Stimulated activated CD8-positive, alpha-beta memory T cell treated with anti-CD3 and anti-CD28 coated beads, Interleukin-12 subunit alpha, Interleukin-12 subunit beta, amount 100 ng/mL, for 4 hours (primary cell): ENCODE data around the gene CYYR1.

Experiments
- DNase-seq: peaks from one replicate; pipeline ENCODE4 v3.0.0-alpha.2; 2020; ENCODE audit warnings: low read depth

The CYYR1 gene

DNA sequence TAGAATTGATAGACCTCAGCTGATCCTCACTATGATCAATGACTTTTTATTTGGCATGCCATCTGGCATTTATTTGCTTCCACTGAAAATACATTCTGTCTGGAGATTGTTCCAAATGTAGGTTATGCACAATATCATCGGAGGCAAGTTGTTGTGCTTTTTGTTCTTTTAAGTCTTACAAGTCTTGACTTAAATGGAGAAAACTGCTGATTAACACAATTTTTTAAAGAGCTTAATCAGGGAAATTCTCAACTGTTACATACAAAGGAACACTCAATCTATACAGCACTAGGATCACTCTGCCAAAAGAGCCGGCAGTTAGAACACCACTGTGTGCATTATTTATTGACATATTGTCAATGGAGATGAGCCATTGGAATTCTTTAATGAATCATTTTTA, 19.2 kb downstream of the CYYR1 start:
- DNase-seq, result no peak

DNA sequence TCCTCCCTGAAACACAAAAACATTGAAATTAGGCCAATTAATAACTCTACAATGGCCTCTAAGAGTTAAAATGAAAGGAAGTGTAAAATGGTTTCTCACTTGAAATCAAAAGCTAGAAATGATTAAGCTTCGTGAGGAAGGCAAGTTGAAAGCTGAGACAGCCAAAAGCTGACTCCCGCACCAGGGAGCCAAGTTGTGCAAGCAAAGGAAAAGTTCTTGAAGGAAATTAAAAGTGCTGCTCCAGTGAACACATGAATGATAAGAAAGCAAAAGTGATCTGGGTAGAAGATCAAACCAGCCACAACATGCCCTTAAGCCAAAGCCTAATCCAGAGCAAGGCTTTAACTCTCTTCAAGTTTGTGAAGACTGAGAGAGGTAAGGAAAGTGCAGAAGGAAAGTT, 22.8 kb downstream of the CYYR1 start:
- DNase-seq, result no peak

- no peak for DNase-seq
These were observed 26.5 kb downstream of the CYYR1 start for GRCh38 chr21:26546446-26547097.

DNA sequence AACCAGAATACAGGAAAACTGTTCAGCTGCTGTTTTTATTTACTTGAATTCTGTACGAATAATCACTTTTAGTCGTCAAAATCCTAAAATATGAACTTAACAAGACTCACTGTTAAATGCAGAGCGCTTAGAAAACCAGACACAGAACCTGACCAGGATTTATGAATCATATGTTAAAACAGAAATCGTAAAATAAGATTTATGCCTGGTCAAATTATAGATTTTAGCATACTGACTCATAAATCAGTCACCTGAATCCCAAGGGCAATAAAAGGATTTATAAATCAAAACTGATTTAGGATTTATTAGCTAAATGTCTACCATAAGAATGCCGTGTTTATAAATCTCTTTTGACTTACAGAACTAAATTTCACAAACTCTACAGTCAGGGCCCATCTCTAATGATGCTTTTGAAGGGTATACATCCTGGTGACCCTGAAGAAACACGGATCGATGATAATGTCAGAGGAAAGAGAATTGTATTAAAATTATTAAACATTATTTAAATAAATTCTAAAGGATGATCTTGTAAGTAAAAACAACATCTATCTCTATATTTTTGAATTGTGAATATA, 28.8 kb downstream of the CYYR1 start:
- no peak for DNase-seq

DNA sequence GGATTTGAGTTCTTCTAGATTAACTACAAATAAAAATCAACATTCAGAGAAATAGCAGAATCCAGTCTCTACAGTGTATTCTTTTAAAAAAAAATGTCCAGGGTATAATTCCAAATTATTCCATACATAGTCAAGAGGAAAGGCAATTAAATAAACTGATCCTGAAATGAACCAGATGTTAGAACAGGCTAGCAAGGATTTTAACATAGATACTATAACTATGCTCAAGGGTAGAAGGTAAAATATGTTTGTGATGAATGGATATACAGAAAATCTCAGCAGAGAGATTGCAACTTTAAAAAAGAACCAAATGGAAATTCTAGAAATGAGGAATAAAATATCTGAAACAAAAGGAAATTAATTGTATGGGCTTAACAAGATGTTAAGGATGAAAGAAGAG, 32.4 kb downstream of the CYYR1 start:
- no peak for DNase-seq

DNA sequence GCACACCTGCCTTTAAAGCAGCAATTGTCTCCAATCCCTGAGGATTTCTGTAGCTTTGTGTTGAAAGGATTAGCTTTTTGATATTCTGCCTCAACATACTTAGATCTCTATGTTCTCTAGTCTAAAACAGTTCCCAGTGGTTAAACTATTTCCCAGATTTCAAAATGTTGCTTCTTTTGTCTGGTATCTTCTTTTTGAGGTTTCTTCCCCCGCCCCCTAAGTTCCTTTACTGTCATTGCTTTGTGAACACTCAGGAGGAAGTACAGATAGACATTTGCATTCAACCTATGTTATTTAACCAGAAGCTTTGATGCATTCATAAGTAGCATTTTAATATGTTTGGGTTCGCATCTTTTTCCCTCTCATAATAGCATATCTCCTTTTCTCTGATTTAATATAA, 33.5 kb downstream of the CYYR1 start:
- no peak for DNase-seq

GRCh38 chr21:26534517-26534916, 38.6 kb downstream of the CYYR1 start:
- DNase-seq, result no peak

- DNase-seq, result no peak
These were observed 40.9 kb downstream of the CYYR1 start for GRCh38 chr21:26532208-26532607.

DNA sequence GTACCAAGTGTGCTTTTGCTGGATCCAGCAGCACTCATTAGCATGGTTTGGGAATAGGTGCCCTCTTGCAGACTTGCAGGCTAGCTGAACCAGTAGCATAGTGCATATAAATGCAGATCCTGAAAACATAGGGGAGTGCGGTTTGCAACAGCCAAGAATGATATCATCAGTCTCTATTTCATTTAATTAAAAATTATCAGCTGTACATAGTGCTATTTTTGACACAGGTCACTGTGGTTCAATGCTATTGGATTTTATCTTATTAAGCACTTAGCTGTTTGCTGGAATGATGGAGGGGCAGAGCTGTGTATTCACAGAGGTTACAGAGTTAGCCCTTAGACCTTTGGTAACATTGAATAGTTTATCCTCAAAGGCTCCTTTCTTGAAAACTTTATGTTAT, 43.6 kb downstream of the CYYR1 start:
- DNase-seq, result no peak

- DNase-seq, result no peak
These were observed 44.2 kb downstream of the CYYR1 start for GRCh38 chr21:26528882-26529281.

- no peak for DNase-seq
These were observed 50.4 kb downstream of the CYYR1 start for GRCh38 chr21:26522704-26523103.

DNA sequence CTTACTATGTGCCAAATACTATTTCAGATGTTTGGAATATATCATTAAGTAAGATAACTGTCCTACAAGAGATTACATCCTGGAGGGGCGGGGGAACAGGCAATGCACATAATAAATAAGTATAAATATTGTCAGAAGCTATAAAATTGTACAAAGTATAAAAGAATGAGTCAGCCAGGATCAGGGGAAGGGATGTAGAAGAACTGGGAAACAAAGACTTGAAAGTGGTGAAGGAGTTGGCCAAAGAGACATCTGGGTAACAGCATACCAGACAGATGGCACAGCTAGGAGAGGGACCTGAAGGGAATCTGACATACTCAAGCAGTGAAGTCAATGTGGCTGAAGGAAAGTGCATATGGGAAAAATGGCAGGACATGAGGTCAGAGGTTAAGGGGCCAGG, 53.9 kb downstream of the CYYR1 start:
- no peak for DNase-seq

DNA sequence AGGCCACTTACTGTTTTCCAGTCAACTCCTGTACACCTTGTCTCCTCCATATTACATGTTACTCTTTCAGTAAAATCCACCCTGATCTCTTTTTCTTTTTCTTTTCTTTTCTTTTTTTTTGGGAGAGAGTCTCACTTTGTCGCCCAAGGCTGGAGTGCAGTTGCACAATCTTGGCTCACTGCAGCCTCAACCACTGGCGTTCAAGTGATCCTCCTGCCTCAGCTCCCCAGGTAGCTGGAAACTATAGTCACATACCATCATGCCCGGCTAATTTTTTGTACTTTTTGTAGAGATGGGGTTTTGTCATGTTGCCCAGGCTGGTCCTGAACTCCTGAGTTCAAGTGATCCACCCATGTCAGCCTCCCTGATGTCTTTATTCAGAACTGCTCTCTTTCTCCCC, 57.8 kb downstream of the CYYR1 start:
- DNase-seq, result no peak

- no peak for DNase-seq
These were observed 59.9 kb downstream of the CYYR1 start for GRCh38 chr21:26513212-26513611.

GRCh38 chr21:26512664-26513063, 60.4 kb downstream of the CYYR1 start:
- DNase-seq, result no peak

DNA sequence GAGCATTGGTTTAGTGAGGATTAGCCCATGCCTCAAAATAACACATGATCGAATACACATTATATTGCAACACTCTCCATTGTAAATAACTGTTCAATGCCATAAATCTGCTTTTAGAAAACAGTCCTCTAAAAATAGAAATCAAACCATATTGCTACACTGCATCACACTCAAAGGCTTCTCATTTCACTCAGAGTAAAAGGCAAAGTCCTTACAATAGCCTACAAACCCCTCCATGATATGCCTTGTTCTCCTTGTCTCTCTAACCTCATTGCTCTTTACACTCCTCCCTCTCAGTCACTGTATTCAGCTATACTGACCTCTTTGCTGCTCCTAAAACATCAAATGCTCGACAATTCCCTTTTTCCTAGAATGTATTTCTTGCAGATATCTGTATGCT, 64.2 kb downstream of the CYYR1 start:
- no peak for DNase-seq

DNA sequence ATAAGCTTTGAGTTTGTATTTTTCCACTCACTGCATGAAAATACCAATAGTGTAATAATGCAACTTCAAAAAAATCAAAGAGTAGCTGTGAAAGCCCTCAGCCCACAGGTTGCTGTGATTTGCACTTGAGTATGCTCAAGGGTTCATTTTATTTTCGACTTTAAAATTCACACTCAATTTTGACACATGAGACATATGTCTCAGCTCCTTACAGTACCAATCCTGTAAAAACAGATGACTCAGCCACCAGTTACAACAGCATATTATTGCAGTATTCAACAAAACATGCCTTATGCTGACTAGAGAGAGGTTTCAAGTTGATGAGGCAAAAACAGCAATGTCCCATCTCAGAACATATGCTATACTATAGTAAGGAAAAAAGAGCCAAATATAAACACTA, 66.1 kb downstream of the CYYR1 start:
- no peak for DNase-seq

- DNase-seq, result no peak
These were observed 67.9 kb downstream of the CYYR1 start for GRCh38 chr21:26505211-26505610.

GRCh38 chr21:26503414-26503813, 69.7 kb downstream of the CYYR1 start:
- no peak for DNase-seq

- no peak for DNase-seq
These were observed 71.5 kb downstream of the CYYR1 start for GRCh38 chr21:26501495-26502021.

DNA sequence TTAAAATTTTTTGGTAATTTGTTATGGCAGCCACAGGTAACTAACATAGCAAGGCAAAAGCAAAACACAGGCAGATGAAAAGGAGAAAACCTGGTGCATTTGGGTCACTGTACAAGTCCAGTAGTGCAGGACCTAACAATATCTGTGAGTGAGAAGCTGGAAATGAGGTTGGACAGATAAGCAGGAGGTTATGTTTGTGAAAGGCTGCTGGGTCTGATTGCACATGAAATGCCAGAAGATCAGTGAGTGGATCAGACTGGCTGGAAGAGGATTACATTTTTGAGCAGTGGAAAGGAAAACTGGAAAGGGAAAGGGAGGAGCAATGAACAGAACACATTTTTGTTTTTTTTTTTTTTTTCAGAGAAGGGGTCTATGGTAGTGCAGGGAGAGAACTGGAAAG, 73.6 kb downstream of the CYYR1 start:
- DNase-seq, result no peak

DNA sequence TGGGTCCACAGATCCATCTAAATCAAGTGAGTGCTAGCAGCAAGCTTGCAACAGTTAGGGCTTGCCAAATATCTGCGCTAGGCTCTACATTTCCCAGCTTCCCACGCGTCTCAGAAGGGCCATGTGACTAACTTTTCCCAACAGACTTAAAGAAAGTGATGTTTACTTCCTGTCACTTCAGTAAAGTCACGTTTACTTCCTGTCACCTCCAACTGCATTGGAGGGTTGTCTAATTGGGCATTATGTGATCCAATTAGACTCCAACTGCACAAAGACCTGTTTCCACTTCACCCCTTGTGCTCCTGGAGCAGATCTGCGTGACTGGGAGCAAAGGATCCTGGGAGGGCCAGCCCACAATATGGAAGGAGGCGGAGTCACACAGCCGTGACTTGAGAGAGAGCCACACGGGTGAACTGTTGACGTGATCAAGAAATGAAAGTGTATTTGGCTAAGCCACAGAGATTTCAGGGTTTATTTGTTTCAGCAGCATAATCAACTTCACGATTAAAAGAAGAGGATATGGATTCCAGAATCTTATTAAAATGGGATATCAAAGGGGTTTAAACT, 77.7 kb downstream of the CYYR1 start:
- DNase-seq, result no peak

DNA sequence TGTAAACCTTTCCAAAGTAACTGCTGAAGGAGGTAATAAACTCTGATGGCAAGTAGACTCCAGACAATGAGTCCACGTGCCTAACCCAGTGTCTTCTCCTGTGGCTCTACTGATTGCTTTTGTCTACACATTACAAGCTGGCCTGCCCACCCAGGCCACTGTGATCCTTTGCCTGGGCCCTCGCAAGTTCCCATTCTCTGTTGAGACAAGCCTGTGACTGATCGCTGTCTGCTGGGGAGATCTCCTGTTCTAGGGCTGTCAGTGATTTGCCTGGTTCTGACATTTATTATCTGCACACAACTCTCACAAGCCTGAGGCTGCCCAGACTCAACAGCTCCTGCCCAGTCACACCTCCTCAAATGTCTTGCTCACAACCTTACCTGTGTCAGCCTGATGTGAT, 81.4 kb downstream of the CYYR1 start:
- no peak for DNase-seq

GRCh38 chr21:26490771-26491170, 82.3 kb downstream of the CYYR1 start:
- DNase-seq, result no peak
